T-helper 1 cell treated with Interleukin-12 subunit alpha and Interleukin-12 subunit beta and Interleukin-4 antibody, amounts not matched to agents 30 ng/mL and 1 ng/mL, for 36 hours (primary cell): ENCODE results near the gene PHF12. TPM values are rescaled to one million over a fixed set of nuclear protein-coding genes. Genes with fewer than 3 reads are reported as not detected.

Experiments
- intact Hi-C: fragments of 100-400 bp; cut with micrococcal nuclease; formaldehyde crosslinking; loops from one replicate; pipeline ENCODE4 v1.15.1; 2024
- total RNA-seq: library from RNA; stranded (reverse); gene quantifications from 2 replicates; pipeline ENCODE4 v1.2.3, GENCODE V29; 2022

PHF12 gene
- total RNA-seq = 73.3 and 78.5 TPM in 2 replicates

DNA sequence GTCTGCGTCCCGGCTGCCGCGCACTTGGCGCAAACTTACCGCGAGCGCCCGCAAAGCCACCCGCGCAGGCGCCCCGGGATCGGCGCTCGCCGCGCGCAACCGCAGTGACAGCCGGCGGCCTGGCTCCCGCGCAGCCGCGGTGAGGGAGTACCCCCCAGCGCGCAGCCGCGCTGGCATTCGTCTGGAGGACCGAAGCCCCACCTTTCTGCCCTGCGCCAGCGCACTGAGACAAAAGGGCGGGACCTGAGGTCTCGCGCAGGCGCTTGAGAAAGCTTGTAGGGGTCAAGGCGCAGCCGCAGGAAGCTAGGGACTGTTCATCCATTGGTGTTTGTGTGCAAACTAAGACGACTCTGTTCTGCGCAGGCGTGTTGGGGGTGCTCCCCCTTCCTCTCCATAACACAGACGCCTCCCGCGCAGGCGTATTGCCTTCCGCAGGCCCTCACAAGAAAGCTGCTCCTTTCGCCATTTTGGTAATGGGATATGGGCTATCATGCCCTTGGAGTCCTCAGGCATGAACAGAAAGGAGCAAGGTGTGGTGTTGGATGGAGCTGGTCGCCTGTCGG, at the start of gene PHF12:
Gene PHF12, minus strand, starts transcription at position 91 of the 563 bp plus-strand sequence. CDS start 558 bp downstream, outside the sequence.
- intact Hi-C loops = loop anchor here (1.0 to 10.0 kb wide), 3 partner anchors 109 to 443 kb away; partner anchors contain the start of genes FAM222B, TAOK1 and TRAF4

DNA sequence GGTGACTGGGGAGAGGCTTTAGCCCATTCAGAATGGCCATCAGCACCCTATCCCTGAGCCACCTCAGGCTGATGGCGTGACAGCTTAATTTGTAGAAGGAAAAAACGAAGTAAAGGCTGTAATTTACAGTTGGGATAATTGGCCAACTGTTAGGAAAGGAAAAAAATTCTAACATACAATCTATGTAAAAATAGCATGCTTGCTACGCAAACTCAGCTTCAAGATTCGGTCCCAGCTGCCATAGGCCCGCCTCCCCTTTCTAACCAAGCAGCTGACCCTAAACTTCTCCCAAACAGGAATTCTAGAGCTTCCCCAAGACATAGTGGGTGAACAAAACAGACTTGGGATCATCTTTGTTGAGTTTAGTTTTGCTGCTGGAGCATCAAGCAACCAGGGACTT, 49.7 kb upstream of the PHF12 start:
- intact Hi-C loops = no loop called here

DNA sequence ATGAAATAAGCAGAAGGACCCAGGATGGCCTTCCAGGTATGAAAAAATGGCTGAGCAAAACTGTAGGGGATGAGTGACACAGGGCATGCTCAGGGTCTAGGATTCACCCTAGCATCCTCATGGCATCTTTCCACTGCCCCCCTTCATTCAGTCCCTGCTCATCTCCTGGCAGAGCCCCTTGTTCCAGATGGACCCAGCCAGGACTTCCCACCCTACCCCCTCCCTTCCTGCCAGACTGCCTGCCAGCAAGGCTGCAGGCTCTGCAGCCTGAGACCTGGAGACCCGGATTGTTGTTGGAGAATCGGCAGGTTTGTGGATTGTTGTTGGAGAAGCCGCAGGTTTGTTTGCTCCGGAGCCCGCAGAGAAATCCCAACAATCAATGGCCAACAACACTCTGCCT, 47.9 kb upstream of the PHF12 start:
- intact Hi-C loops = no loop called here

DNA sequence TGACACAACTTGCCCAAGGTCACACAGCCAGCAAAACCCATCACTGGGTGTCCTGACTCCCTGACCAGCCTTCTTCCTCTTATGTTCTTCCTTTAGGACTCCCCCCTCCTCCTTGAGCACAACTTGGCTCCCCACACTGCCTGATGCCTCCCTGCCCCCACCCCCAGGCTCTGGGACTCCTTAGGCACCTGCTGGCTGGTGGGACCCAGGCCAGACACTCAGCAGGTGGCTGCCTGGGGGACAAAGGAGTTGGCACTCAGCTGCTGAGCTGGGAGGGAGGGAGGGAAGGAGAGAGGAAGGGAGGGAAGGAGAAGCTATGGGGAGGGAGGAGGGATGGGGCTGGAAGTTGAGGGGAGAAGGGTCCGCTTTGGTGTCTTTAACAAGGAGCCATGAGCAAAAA, 46.5 kb upstream of the PHF12 start:
- intact Hi-C loops = no loop called here

DNA sequence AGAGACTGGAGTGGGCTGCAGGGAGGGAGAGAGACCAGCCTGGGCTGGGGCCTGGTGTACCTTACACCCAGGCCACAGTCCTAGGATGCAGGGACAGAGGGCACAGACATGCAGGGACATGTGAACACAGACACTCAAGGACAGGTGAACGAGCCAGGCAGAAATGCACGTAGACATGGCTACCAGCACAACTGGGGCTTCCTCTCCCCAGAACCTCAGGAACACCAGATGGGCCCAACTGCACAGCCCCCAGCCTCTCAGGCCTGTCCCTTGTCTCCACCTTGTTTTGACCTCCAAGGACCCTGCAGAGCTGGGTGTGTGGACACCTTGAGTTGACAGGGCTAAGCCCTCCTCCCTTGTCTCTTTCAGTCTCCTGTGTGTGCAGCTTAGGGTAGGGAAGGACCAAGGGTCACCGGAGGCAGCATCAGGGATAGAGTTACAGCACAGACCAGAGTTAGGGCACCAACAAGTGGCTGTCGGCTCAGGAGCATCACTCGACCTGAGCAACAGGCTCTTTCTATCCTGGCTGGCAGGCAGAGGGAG, 45.3 kb upstream of the PHF12 start:
- intact Hi-C loops = no loop called here

DNA sequence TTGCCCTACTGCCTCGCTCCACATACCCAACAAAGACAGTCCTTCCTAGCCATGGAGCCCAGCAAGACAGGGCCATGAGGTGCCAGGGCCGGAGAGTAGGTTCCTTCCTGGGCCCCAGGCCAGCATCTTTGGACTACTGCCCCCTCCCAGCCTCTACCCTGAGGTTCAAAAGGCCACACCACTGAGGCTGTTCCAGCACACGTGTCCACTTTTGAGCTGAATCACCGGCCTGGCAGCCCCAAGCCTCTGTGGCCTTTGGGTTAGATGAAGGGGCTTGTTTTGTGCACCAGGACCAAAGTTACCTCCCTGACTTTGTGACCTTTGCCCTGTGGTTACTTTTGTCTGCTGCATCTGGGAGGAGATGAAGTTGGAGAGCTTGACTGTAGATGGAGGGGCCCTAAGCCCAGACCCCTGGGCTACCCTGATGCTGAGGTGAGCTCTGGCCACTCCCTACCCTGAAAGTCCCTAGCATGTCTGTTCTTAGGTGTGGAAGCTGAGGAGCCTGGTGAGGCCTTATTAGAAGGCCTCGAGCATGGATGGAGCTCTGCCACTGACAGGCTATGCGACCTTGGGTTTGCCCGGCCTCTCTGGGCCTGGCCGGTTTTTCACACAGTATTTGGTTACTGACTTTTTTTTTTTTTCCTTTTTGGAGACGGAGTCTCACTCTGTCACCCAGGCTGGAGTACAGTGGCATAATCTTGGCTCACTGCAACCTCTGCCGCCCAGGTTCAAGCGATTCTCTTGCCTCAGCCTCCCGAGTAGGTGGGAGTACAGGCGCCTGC, 42.5 kb upstream of the PHF12 start:
- intact Hi-C loops = no loop called here

DNA sequence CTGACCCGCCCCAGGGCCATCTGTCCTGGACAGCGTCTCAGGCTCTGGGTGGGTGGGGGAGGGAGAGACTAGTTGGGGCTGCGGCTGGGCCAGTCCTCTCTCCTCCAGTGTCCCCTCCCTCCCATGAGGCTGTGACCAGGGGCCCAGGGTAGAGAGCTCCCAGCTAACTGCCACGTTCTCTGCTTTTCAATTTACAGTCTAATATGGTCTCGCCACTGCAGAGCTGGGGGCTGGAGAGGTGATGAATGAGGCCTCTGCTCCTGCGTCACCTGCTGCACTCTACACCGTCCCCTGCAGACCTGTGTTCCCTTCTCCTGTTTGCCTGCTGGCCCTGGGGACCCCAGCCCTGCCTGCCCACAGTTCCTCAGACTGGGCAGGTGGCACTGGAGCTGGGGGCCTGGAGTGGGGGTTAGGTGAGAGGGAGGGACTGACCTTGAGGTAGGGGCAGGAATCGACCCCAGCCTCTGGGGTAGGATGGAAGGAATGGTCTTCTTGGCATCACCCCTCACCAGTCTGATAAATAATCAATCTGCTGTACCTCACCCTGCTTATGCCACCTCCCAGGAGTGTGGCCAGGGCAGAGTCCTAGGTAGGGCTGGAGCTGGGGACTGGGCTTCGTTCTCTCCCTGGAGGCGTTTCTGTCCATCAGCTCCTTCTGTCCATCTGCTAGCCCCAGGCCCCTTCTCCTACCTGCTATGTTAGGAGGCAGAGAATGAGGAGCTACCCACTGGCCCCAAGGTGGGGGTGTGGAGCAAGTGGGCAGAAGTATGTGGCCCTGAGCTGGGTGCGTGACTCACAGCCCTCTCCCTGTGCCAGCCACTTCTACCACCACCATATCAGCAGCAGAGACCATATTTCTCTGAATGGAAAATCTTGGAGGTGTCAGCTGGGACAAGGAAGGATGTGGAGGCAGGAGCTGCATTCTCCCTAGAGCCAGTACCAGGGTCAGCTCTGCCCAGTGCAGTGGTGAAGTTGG, 41.6 kb upstream of the PHF12 start:
- intact Hi-C loops = no loop called here

DNA sequence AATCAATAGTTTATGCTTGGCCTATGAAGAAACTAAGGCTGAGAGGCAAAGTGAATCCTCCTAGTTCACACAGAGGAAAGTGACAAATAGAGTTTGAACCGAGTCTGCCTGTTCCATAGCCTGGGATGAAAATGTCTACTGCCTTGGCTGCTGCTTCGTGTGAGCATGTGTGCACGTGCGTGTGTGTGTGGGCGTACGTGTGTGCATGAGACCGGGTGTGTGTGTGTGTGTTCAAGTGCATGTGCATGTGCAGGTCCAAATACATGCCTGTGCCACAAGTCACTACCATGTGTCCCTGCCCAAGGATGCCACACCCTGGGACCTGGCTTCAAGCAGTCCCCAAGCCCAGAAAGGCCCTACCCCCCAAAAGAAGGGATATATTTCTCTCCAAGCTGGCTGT, 40.9 kb upstream of the PHF12 start:
- intact Hi-C loops = no loop called here

DNA sequence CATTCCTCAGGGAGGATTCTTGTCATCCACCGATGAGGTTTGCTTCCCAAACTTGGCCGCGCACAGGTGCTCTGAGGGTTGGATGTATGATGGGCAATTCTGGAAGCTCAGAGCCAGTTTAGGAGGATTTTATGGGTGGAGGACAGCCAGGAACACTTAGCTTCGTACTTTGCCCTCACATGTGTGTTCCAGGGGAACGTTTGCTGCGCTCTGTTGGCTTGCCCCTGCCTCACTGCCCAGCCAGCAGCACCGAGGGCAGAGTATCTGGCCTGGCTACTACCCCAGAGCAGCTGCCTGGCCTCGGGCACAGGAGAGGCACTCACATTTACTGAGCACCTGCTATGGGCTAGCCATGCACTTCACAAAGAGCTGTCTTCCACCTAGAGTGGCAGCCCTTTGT, 40.5 kb upstream of the PHF12 start:
- intact Hi-C loops = no loop called here

DNA sequence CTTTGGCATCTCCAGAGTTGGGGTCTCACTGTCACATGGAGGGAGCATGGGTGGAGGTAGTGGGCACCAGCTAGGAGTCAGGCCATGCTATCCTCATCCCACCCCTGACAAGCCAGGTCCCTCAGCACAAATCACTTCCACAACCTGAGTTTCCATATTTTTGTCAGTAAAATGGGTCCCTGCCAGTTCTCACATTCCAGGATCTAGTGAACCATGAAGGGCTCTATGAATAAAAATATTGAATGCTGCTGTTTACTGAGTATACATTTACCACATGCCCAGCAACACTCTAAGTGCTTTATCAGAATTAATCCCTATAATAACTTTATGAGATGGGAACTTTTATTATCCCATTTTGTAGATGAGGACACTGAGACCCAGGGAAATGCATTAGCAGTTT, 37.7 kb upstream of the PHF12 start:
- intact Hi-C loops = no loop called here

DNA sequence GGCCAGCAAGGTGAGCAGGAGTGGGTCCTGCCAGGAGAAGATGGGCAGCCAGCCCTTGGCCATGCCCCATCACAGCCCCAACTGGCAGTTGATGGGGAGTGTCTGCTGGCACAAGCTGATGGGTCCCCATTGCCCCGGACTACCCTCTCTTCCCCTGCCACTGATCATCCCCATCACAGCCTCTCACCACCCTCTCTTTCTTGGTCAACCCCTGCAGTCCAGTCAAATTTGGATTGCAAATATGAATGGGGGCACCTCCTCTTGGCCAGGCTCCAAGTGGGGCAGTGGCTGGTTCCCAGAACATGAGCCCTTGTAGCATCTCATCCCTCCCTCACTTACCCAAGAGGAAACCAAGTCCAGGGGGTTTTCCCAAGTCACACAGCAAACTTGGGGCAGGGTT, 37.2 kb upstream of the PHF12 start:
- intact Hi-C loops = no loop called here

DNA sequence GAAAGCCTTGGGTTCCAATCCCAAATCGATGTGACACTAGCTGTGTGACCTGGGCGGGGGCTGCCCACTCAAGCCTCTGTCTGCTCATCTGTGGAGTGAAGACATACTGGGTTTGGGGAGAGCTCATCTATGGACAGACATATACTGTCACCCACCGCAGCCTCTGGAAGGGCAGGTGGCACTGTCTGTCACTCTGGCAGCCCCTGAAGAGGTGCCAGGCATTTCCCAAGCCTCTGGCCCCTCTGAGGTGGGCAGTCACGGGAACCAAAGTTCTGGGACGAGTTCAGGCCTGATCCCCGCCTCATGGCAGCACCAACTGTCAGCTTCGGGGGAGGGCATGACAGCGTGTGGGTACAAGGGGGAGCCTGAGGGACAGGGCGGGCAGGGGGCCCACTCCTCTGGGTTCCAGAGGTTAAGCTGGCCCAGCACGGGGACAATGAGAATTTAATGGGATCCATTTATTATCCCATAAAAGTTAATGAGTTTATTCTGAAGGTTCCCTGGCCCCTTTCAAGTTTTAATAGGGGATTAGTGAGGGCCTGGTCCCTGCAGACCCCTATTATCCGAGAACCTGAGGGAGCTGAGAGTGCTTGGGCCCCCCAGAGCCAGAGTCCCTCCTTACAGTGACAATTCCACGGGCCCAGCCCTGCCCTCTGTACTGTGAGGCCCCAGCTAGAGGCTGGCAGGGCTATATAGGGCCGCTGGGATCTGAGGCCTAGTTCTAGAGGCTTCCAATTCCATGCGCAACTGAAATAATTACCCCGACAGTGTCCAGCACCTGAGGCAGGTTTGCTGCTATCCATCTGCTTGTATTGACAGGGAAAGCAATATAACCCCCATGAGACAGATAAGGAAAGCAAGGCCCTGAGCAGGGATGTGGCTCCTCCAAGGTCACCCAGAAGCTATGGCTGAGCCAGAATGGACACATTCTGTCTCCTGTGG, 35.7 kb upstream of the PHF12 start:
- intact Hi-C loops = no loop called here

DNA sequence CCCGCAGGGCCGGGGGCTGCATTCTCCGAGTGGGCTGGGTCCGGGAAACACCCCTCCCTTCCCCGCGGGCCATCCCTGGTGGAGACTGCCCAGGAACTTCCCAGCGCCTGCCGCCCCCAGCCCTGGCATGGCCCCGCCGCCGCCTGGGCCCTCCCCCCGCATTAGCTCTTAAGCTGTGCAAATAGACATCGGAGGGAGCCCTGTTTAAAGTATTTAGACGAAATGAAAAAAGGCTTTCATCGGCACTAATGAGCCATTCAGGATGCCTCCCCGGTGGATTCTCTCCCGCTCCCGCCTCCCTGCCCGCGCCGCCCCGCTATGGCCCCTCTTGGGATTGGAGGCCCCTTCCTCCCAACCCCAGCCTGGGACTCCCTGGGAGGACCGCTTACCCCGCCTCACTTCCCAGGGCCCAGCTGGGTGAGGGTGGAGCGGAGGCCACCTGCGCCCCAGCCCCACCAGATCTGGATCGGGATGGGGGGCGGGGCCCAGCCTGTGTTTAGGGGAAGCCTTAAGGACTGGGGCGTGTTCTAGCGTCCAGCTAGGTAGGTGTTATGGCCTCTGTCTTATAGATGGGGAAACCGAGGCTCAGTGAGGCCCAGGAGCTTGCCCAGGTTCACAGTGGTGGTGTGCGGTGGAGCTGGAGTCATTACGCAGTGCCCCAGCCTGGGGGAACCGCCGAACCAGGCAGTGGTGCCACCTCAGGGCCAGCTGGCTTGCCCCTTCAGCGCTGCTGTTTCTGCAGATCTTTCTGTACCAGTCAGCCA, 34.8 kb upstream of the PHF12 start:
- intact Hi-C loops = no loop called here

DNA sequence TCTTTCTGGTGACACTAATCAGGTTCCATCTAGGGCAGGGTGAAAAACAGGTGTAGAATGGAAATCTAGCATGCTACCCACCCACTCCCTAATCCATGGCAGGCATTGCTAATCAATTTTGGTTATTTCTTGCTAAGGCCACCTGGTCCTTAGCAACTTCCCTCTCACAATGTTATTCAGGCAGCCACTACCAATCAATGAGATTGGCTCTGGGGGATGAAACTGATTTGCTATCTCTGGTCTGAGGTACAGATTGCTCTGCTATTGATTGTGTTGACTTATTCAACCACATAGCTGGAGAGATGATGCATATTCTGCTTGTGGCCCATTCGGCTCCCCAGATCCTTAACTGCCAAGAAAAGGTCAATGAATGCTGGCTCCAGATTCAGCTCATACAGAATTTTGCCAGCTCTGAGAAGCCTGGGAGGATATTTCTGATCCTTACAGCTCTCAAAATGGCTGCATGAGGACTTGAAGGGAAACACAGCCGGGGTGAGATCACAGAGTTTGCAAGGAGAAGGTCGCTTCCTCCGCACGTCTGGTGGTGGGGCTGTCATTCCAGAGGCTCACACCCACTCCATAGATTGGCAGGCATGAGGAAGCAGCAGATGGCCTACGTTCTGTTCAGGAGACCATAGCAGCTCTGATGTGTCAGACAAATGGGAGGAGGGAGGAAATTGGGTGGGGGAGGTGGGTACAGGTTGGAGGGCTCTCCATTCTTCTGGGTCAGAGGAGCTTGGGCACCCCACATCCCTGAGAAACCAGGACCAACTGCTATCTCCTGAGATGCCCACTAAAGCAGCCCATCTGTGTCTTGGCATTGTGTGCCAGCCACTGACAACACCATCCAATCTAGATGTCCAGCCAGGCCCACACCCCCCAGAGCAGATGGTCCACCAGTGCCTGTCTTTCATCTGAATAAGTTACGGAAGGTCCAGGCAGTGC, 32.2 kb upstream of the PHF12 start:
- intact Hi-C loops = no loop called here

DNA sequence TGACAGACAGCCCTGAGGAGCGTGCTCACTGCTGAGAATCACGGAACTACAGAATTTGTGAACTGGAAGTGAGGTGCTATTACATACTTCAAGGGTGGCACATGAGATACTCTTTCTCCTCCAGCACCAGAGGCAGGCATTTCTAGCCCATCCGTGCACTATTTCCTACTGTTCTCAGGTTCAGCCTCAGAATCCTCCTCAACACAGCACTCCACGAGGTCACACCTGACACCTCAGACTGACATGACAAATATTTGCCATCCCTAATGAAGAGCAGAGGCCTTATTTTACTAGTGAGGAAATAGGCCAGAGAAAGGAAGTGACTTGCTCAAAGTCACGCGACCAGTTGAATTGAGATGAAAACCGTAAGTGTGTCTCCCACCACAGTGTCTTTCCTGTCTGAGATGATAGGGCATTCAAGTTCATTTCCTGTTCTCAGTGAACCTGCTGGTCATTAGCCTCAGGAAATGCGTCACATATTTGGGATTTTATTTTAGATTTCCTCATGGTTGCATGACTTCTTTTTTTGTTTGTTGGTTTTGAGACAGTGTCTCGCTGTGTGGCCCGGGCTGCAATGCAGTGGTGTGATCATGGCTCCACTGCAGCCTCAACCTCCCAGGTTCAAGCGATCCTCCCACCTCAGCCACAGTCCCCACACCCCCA, 30.9 kb upstream of the PHF12 start:
- intact Hi-C loops = loop anchor here (1.0 kb wide), 1 partner anchor 30 kb away; no protein-coding TSS in a partner anchor

DNA sequence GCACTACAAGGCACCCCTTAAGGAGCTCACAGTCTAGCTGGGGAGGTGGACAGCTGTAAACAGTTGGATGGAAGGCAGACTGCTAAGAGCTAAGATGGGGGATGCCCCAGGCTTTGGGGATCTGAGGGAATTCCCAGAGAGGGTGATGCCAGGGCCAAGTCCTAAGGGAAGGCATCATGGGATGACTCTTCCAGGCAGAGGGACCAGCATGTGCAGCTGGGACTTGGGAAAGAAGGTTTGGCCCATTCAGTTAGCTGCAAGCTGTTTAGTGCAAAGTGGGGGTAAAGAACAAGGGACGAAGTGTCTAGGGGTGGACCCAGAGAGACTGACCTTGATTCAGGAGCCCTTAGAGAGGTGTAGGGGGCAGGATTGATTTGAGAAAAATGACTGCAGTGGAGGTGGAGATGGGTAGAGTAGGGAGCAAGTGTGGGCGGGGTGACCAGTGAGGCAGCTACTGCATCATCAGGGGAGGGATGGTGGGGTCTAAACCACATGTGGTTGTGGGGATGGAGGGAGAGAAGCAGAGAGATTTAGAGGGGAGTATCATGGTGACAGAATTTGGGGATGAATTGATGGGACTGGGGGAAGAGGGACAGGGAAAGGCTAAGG, 27.1 kb upstream of the PHF12 start:
- intact Hi-C loops = no loop called here

DNA sequence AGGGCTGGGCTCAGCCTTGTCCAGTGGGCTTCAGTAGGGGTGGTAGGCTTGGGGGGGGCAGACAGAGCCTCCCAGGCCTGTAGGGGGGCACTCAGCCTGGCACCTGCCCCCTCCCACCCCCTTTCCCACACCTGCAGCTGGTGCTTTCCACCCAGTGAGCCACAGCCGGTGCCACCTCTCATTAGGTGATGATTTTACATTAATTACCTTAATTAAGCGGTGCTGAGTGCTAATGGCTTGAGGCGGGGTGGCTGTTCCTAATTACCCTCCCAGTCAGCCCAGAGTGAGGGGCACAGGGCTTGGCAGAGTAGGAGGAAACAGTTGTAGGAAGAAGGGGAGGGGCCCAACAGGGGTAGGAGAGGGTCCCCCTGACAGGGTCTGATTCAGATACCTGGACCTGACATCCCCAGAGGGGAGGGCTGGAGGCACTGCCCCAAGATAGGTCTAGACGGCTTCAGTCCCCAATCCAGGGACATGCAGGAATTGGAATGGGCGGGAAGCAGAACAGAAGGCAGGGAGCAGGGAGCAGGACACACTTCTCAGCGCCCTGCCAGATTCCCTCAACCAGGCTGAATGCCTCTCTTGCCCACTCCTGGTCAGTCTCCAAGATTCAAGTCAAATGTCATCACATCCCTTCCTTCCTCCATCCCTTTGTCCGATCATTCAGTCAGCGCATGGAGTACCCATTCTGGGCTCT, 26.5 kb upstream of the PHF12 start:
- intact Hi-C loops = no loop called here
